ENCODE data around the gene BMP7.

Gene BMP7

GRCh38 chr20:57231951-57232428 is 34.5 kb downstream of the BMP7 start:
- no peak for TF ChIP-seq CTCF (IDR thresholded peaks at IDR 0.05; ENCODE audit: extremely low read depth, missing control alignments)
- no peak for DNase-seq (ENCODE audit: low spot score)

- no peak for TF ChIP-seq CTCF (IDR thresholded peaks at IDR 0.05; ENCODE audit: extremely low read depth, missing control alignments)
- no peak for DNase-seq (ENCODE audit: low spot score)
These were observed 35.3 kb downstream of the BMP7 start for GRCh38 chr20:57231161-57231560.

GRCh38 chr20:57230247-57230646 is 36.2 kb downstream of the BMP7 start:
- DNase-seq (ENCODE audit: low spot score) = no peak
- no peak for TF ChIP-seq CTCF (IDR thresholded peaks at IDR 0.05; ENCODE audit: extremely low read depth, missing control alignments)

- no peak for DNase-seq (ENCODE audit: low spot score)
- no peak for TF ChIP-seq CTCF (IDR thresholded peaks at IDR 0.05; ENCODE audit: extremely low read depth, missing control alignments)
These were observed 37.0 kb downstream of the BMP7 start for GRCh38 chr20:57229490-57229889.

- no peak for DNase-seq (ENCODE audit: low spot score)
- TF ChIP-seq CTCF (IDR thresholded peaks at IDR 0.05; ENCODE audit: extremely low read depth, missing control alignments) = no peak
These were observed 40.6 kb downstream of the BMP7 start for GRCh38 chr20:57225830-57226229.

GRCh38 chr20:57225197-57225733 is 41.2 kb downstream of the BMP7 start:
- no peak for TF ChIP-seq CTCF (IDR thresholded peaks at IDR 0.05; ENCODE audit: extremely low read depth, missing control alignments)
- no peak for DNase-seq (ENCODE audit: low spot score)

GRCh38 chr20:57224641-57225138 is 41.8 kb downstream of the BMP7 start:
- no peak for TF ChIP-seq CTCF (IDR thresholded peaks at IDR 0.05; ENCODE audit: extremely low read depth, missing control alignments)
- no peak for DNase-seq (ENCODE audit: low spot score)

Measured in GM20000 (cell line).